ENCODE data around the gene SPATA1.

Gene SPATA1

GRCh38 chr1:84597011-84597410 lies 90.8 kb downstream of the SPATA1 start:
- no peak for DNase-seq

GRCh38 chr1:84598418-84598817 lies 92.2 kb downstream of the SPATA1 start:
- DNase-seq = no peak

GRCh38 chr1:84598846-84599741 lies 92.9 kb downstream of the SPATA1 start:
- DNase-seq = no peak

- no peak for DNase-seq
Measured at GRCh38 chr1:84600796-84601195, 94.6 kb downstream of the SPATA1 start.

GRCh38 chr1:84603223-84603622 lies 97.0 kb downstream of the SPATA1 start:
- DNase-seq = no peak

- DNase-seq = no peak
Measured at GRCh38 chr1:84603941-84604830, 98.0 kb downstream of the SPATA1 start.

GRCh38 chr1:84605157-84605556 lies 99.0 kb downstream of the SPATA1 start:
- no peak for DNase-seq

GRCh38 chr1:84606977-84607376 lies 100.8 kb downstream of the SPATA1 start:
- DNase-seq = no peak

- no peak for DNase-seq
Measured at GRCh38 chr1:84611091-84611490, 104.9 kb downstream of the SPATA1 start.

GRCh38 chr1:84611796-84612195 lies 105.6 kb downstream of the SPATA1 start:
- DNase-seq = no peak

- no peak for DNase-seq
Measured at GRCh38 chr1:84613026-84613425, 106.8 kb downstream of the SPATA1 start.

- no peak for DNase-seq
Measured at GRCh38 chr1:84613887-84614286, 107.7 kb downstream of the SPATA1 start.

- no peak for DNase-seq
Measured at GRCh38 chr1:84615790-84616189, 109.6 kb downstream of the SPATA1 start.

All from hematopoietic multipotent progenitor cell treated with erythropoietin and hydrocortisone succinate and interleukin-3 and kit ligand, for 8 days (in vitro differentiated cells).